ENCODE data around the gene ADAMTS6.

GRCh38 chr5:65105301-65105700 lies 376.4 kb downstream of the ADAMTS6 start:
- TF ChIP-seq POLR2A (IDR thresholded peaks at IDR 0.05; ENCODE audit: low read length) (no peak), GATA1 (IDR thresholded peaks at IDR 0.05; ENCODE audit: low read depth, low read length) (no peak)
